Activated CD4-positive, alpha-beta T cell treated with anti-CD3 and anti-CD28 coated beads, Interleukin-2, amount 10 ng/mL, durations not matched to agents 24 days and 14 days (primary cell): Measurements from ENCODE around the gene RNH1. TPM values are rescaled to one million over a fixed set of nuclear protein-coding genes. Genes with fewer than 3 reads are reported as not detected.

Source experiments
- DNase-seq: peaks from one replicate; pipeline ENCODE4 v3.0.0; 2022
- H3K27ac Mint-ChIP-seq: one replicate; pipeline ENCODE4 v1.8.0; 2022; ENCODE audit warnings: mild to moderate bottlenecking, mixed read lengths
- H3K27me3 Mint-ChIP-seq: one replicate; pipeline ENCODE4 v1.8.0; 2022; ENCODE audit warnings: mixed read lengths
- H3K36me3 Mint-ChIP-seq: one replicate; pipeline ENCODE4 v1.8.0; 2022; ENCODE audit warnings: low read depth, mild to moderate bottlenecking, mixed read lengths
- H3K4me1 Mint-ChIP-seq: one replicate; pipeline ENCODE4 v1.8.0; 2021; ENCODE audit warnings: mixed read lengths
- H3K4me3 Mint-ChIP-seq: one replicate; pipeline ENCODE4 v1.8.0; 2022; ENCODE audit warnings: mild to moderate bottlenecking, moderate library complexity, mixed read lengths
- H3K9me3 Mint-ChIP-seq: one replicate; pipeline ENCODE4 v1.8.0; 2021; ENCODE audit warnings: mixed read lengths
- intact Hi-C: fragments of 100-400 bp; cut with micrococcal nuclease; formaldehyde crosslinking; loops from one replicate; pipeline ENCODE4 v1.15.1; 2023
- total RNA-seq: library from RNA; stranded (reverse); gene quantifications from 2 replicates; pipeline ENCODE4 v1.2.3, GENCODE V29; 2022

Gene RNH1
- total RNA-seq, 1 donor from 2014 or later = 134 TPM

DNA sequence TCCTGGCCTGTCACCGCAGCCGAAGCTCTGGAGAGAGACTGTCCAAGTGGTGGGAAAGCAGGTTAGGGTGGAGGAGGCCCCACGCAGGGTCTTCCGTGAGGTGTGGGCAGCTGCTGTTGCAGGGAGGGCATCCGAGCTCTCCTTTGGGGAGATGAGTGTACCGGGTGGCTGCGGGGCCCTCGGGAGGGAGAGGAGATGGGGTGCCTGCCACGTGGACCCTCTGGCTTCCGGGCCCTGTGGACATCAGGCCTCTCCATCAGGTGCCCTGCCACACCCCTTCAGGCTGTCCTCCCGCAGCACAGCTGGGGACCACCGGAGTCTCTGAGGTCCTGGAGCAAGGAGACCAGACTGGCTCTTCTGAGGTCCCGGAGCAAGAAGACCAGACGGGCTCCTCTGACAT lies 55.3 kb downstream of the RNH1 start:
- no peak overlapping the region for H3K27ac Mint-ChIP-seq
- DNase-seq = no peak
- H3K36me3 Mint-ChIP-seq = peaks cover 28% of the 10 kb centered on the region
- H3K27me3 Mint-ChIP-seq = no peaks in the 10 kb centered on the region
- peak overlapping the region; percentile 96 for H3K4me3 Mint-ChIP-seq
- no peaks in the 10 kb centered on the region for H3K9me3 Mint-ChIP-seq
- intact Hi-C loops = loop anchor here (2.0 kb wide), 2 partner anchors 67 to 137 kb away; partner anchors contain the start of gene IFITM1
- H3K4me1 Mint-ChIP-seq = peaks cover 22% of the 10 kb centered on the region

DNA sequence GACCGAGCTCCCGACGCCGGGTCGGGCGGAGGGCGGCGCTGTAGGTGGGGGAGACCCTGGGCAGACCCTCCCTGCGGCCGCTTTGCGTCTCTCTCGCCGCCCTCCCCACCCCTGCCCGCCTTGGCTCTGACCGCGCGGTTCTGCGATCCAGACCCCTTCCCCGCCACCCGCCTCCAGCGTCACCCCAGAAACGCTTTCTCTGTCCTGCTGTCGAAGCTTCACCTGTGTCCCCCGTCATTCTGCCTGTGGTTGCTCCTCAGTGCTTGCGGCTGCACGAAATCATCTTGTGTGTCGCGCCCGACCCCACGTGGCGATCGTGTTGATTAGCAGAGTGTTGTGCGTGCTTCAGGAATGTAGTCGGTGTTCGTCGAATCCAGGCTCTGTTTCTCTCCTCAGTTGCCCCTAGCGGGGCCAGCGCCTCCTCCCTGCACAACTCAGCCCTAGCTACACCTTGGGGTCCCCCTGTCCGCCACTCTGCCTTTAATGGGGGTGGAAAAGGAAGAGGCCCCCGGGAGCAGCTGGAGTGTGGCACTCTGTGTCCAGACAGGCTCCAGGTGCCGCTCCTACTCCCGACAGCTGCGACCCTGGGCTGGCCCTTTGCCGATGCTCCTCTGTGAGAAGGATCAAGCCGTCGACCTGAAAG lies 56.1 kb downstream of the RNH1 start:
- no peaks in the 10 kb centered on the region for H3K9me3 Mint-ChIP-seq
- peak overlapping the region; percentile 96 for H3K4me3 Mint-ChIP-seq
- peak; percentile 93 for DNase-seq
- no peaks in the 10 kb centered on the region for H3K27me3 Mint-ChIP-seq
- peaks cover 17% of the 10 kb centered on the region for H3K4me1 Mint-ChIP-seq
- peaks cover 24% of the 10 kb centered on the region for H3K36me3 Mint-ChIP-seq
- intact Hi-C loops = loop anchor here (1.0 to 2.0 kb wide), 3 partner anchors 55 to 136 kb away; partner anchors contain the start of gene IFITM1
- peak overlapping the region; percentile 97 for H3K27ac Mint-ChIP-seq

DNA sequence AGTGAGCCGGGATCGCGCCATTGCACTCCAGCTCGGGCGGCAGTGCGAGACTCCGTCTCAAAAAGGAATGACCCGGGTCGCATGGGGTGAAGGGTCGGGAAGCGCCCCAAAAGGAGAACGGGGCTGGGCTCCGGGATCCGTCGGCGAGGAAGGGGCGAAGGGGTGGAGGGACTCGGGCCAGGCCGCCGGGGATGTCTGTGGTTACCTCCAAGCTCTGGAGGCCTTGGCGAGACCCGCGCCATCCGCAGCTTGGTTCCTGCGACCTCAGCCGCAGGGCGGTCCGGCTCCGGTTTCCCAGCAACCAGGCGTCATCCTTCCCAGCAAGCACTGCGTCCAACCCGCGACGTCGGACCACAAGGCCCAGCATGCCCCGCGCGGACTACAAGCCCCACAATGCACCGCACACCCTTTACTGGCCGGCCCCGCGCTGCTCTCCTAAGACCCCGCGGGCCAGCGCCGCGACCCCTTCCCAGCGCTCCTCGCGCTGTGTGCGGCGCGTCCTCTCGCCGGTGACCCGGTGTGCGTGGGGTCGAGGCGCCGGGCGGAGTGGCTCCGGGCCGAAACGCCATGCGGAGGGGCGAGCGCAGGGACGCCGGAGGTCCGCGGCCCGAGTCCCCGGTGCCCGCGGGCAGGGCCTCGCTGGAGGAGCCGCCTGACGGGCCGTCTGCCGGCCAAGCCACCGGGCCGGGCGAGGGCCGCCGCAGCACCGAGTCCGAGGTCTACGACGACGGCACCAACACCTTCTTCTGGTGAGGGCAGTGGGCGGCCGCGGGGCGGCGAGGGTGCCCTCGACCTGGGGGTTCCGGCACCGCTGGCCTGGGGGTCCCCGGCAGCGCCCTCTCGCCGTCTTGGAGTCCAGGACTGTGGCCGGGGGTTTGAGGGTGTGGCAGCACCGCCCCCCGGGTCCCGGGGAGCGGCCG lies 56.9 kb downstream of the RNH1 start, which contains the start of gene PTDSS2:
Gene PTDSS2 (plus strand): TSS at position 391 of the 920 bp plus-strand sequence. CDS start 177 bp downstream, at position 568.
- Mint-ChIP-seq H3K4me3 (peak within 1 kb of the TSS; percentile 97), H3K9me3 (no peaks in the 10 kb centered on the region), H3K36me3 (peaks cover 24% of the 10 kb centered on the region), H3K27ac (peak within 1 kb of the TSS; percentile 97), H3K27me3 (no peaks in the 10 kb centered on the region), H3K4me1 (peaks cover 17% of the 10 kb centered on the region)
- peak; percentile 98 for DNase-seq
- intact Hi-C loops = loop anchor here (1.0 to 2.0 kb wide), 3 partner anchors 56 to 135 kb away; partner anchors contain the start of gene IFITM1

DNA sequence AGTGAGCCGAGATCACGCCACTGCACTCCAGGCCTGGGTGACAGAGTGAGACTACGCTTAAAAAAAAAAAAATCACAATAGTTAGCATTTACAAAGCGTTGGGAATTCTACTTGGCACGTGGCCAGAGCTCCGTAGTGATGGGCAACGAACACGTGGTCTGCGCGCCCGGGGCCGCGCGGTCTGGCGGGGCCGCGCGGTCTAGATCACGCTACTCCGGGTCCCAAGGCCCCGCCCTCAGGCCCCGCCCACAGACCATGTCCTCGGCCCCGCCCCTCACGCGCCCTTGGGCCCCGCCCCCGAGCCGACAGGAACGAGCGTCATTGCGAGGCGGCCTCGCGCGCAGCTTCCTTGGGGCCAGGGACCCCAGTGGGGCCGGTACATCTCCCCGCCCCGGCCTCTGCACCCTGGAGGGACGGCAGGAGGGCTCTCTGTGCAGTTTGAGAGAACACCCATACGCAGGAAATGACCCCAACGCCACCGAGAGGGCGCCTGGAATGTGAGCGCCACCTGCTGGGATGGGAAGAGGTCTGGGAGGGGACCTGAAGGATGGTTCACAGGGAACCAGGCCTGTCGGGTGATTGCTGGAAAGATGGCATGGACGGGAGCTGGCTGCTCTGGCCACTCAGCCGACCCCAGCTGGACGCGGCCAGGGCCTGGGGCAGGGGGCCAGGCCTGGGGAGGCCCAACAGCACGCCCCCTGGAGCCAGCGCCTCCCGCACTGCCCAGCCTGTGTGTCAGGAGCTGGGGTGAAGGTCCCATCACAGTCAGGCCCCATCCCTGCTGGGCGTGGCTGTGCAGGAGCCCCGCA lies 58.9 kb downstream of the RNH1 start:
- Mint-ChIP-seq H3K36me3 (peaks cover 12% of the 10 kb centered on the region), H3K4me3 (peak overlapping the region; percentile 97), H3K9me3 (no peaks in the 10 kb centered on the region), H3K4me1 (peaks cover 13% of the 10 kb centered on the region), H3K27me3 (peaks cover 8% of the 10 kb centered on the region), H3K27ac (peak overlapping the region; percentile 97)
- peak; percentile 98 for DNase-seq
- intact Hi-C loops = loop anchor here (1.0 kb wide), 3 partner anchors 32 to 241 kb away; partner anchors contain the start of genes BET1L and RIC8A

DNA sequence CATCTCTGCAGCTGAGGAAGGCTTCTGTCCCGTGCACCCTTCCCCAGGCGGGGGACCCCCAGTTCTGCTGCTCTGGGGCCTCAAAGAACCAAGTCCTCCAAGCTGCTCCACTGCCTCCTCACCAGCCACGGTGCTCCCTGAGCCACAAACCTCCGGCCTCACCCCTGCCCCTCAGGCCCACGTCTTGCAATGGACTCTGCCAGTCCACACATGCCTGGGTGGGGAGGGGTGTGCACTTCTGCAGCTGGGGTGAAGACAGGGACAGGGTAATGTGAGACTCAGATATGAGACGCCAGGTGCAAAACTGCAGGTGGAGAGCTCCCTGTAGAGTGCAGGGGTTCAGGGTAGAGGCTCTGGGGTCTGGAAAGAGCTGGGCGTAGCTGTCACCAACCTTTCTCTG lies 60.2 kb downstream of the RNH1 start:
- Mint-ChIP-seq H3K9me3 (no peaks in the 10 kb centered on the region), H3K4me1 (peaks cover 13% of the 10 kb centered on the region), H3K4me3 (no peak overlapping the region), H3K36me3 (peaks cover 9% of the 10 kb centered on the region), H3K27ac (peak overlapping the region; percentile 75), H3K27me3 (peaks cover 8% of the 10 kb centered on the region)
- DNase-seq = no peak
- intact Hi-C loops = no loop called here

DNA sequence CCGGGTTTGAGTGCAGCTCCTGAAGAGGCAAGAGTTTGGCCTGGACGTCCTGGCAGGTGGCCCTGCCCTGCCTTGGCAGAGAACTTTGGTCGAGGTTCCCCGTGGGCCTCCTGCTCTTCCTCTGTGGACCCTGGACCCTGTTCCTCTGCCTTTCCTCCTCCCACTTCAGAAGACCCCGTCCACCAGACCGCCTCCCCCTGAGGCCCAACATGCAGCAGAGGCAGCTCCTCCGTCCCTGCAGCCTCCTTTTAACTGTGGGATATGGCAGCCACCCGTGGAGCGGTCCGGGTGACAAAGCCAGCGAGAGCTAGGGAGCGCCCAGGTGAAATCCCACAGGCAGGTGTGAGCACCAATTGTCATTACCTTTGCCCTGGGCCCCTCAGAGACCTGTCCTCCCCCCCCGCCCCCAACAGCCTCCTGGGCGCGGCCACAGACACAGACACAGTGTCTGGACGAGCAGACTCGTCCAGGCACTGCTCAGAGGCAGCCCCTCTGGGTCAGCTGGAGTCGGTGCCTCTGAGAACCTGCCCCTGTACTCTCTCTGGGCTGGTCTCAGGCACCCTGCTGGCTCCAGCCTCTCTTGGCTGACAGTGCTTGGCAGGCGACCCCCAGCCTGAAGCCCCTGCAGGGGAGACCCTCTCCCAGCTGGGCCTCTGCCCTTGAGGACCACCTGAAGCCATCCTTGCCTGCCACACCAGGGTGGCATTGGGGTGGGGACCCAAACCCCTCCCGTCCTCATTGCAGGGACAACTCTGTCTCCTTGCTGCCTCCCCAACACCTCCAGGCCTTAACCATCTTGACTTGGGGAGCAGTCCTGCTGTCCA lies 61.1 kb downstream of the RNH1 start:
- Mint-ChIP-seq H3K4me3 (no peak overlapping the region), H3K27me3 (peaks cover 8% of the 10 kb centered on the region), H3K9me3 (no peaks in the 10 kb centered on the region), H3K4me1 (peaks cover 8% of the 10 kb centered on the region), H3K36me3 (peaks cover 2% of the 10 kb centered on the region), H3K27ac (no peak overlapping the region)
- no peak for DNase-seq
- intact Hi-C loops = no loop called here

Other genes with a start within 250 kb of the RNH1 start
- 3.2 and 3.5 TPM in 2 replicates for gene NLRP6, start 228.8 kb downstream of the RNH1 start, total RNA-seq
- gene PGGHG, start 218.1 kb downstream of the RNH1 start, total RNA-seq = 136 and 142 TPM in 2 replicates
- not detected in 2 replicates for gene IFITM5, start 207.7 kb downstream of the RNH1 start, total RNA-seq
- 659 and 674 TPM in 2 replicates for gene IFITM2, start 199.4 kb downstream of the RNH1 start, total RNA-seq
- gene IFITM1, start 193.2 kb downstream of the RNH1 start, total RNA-seq = 241 and 256 TPM in 2 replicates
- gene IFITM3, start 186.4 kb downstream of the RNH1 start, total RNA-seq = 5.0 and 6.0 TPM in 2 replicates
- 3.9 and 4.1 TPM in 2 replicates for gene B4GALNT4, start 137.7 kb downstream of the RNH1 start, total RNA-seq
- gene PKP3, start 113.0 kb downstream of the RNH1 start, total RNA-seq = not detected in 2 replicates
- gene SIGIRR, start 92.2 kb downstream of the RNH1 start, total RNA-seq = 40.7 and 42.7 TPM in 2 replicates
- 35.4 and 36.9 TPM in 2 replicates for gene ANO9, start 65.2 kb downstream of the RNH1 start, total RNA-seq
- 31.0 and 31.8 TPM in 2 replicates for gene PTDSS2, start 57.0 kb downstream of the RNH1 start, total RNA-seq
- 70.8 and 94.4 TPM in 2 replicates for gene HRAS, start 28.3 kb upstream of the RNH1 start, total RNA-seq
- gene LRRC56, start 30.3 kb upstream of the RNH1 start, total RNA-seq = 2.1 and 2.3 TPM in 2 replicates
- 0.47 and 1.1 TPM in 2 replicates for gene LMNTD2, start 53.5 kb upstream of the RNH1 start, total RNA-seq
- gene RASSF7, start 53.7 kb upstream of the RNH1 start, total RNA-seq = 21.8 and 23.1 TPM in 2 replicates
- gene PHRF1, start 69.2 kb upstream of the RNH1 start, total RNA-seq = 54.8 and 57.4 TPM in 2 replicates
- 42.8 and 45.3 TPM in 2 replicates for gene IRF7, start 108.7 kb upstream of the RNH1 start, total RNA-seq
- gene CDHR5, start 117.7 kb upstream of the RNH1 start, total RNA-seq = not detected in 2 replicates
- not detected in 2 replicates for gene SCT, start 119.9 kb upstream of the RNH1 start, total RNA-seq
- 0.14 and 0.28 TPM in 2 replicates for gene DRD4, start 130.0 kb upstream of the RNH1 start, total RNA-seq
- 66.3 and 73.9 TPM in 2 replicates for gene DEAF1, start 188.0 kb upstream of the RNH1 start, total RNA-seq
- 12.3 and 12.5 TPM in 2 replicates for gene TMEM80, start 188.6 kb upstream of the RNH1 start, total RNA-seq
- gene EPS8L2, start 199.0 kb upstream of the RNH1 start, total RNA-seq = 15.3 and 19.8 TPM in 2 replicates
- 265 and 279 TPM in 2 replicates for gene TALDO1, start 240.2 kb upstream of the RNH1 start, total RNA-seq